ENCODE data around the gene RAB26. TPM values are rescaled to one million over a fixed set of nuclear protein-coding genes. Genes with fewer than 3 reads are reported as not detected.

Gene RAB26
- total and polyA plus RNA-seq, 2 of the 13 experiments (the other 11 are each of a cell fraction or from before 2014, with no cell fraction given): 0.86 to 3.6 TPM

DNA sequence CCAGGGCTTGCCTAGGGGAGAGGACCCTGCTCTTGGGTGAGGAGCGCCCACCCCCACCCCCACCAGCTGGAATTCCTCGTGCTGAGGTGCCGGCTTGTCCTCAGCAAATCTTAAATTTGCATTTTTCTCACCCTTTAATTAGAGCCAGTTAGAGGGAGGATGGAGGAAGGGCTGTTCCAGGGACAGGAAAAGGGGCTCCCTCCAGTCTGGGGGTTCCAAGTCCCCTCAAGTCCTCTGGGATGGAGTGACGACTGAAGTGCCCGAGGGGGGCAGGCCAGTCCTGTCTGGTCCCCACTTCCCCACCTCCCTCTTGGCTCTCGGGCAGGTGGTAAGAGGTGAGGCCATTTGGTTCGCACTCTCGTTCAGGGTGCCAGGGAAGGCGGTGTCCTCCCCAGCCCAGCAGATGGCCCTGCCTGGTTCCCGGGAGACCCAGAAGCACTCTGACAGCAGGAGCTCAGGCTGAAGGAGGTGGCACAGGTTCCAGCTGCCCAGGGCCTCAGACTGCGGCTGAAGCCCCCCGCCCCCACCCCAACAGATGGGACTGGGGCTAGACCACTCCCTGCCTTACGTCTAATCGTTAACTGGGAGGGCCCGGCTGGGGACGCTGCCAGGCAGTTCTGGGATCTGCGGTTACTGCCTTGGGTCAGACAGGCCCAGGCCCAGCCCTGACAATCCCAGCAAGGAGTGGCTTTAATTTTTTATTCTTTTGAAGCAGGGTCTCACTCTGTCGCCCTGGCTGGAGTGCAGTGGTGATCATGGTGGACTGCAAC is 2.2 kb downstream of the RAB26 start:
- H2AFZ ChIP-seq (ENCODE audit: low read length): no peak overlapping the region
- no TSS peak for BruUV-seq (replicated peaks)
- DNase-seq (ENCODE audit: low spot score): peak; percentile 68
- in situ Hi-C loops (cut with HindIII; ENCODE audit: extremely low pct_ligation_motif_present, low pct_unique_long_range_greater_than_20kb): no loop called here
- H3K9me3 ChIP-seq (ENCODE audit: low read length): no peaks in the 10 kb centered on the region
- H3K79me2 ChIP-seq (ENCODE audit: insufficient read depth, low read length): peaks cover 26% of the 10 kb centered on the region
- H3K27ac ChIP-seq (ENCODE audit: extremely low read length, insufficient read depth, low read length): peak overlapping the region; percentile 25
- peaks cover 3 to 18% of the 10 kb centered on the region in 2 experiments; a peak in 3 of 5 replicates for H3K27me3 ChIP-seq (ENCODE audit: control insufficient read depth in 1 of 2, insufficient read depth in 2 of 2, low read length in 2 of 2)
- H3K9ac ChIP-seq (ENCODE audit: insufficient read depth, low read depth, low read length): peak overlapping the region; percentile 55; the same call in 1 of the 2 replicates
- intact Hi-C loops (cut with micrococcal nuclease; ENCODE audit: unreplicated experiment): no loop called here
- H3K4me3 ChIP-seq (replicated peaks in 1 of 3; ENCODE audit: insufficient read depth in 1 of 3, low read depth in 2 of 3, low read length in 3 of 3): peak overlapping the region in 1 of 3 experiments; percentile 98; a peak in 3 of 6 replicates
- peak overlapping the region; percentile 97 for H3K4me2 ChIP-seq (ENCODE audit: low read depth, low read length)
- peaks cover 0 to 11% of the 10 kb centered on the region in 2 experiments; a peak in 3 of 5 replicates for H3K36me3 ChIP-seq (replicated peaks in 1 of 2; ENCODE audit: control insufficient read depth in 1 of 2, insufficient read depth in 2 of 2, low read length in 2 of 2)
- peak; percentile 10 for ATAC-seq
- peaks cover 68% of the 10 kb centered on the region for H4K20me1 ChIP-seq (ENCODE audit: insufficient read depth, low read length)
- WGBS (ENCODE audit: low lambda C conversion rate): 6% methylated on average over 7 of the region's 18 CpGs
- FAIRE-seq: peak; percentile 44
- POLR2A ChIA-PET: interaction anchor here (0.6 to 6.6 kb wide), 15 partner anchors 11 to 1186 kb away, joined by 3 to 79 read pairs (median 4); partner anchors contain the start of genes ECI1, PGP and RPS2
- peaks cover 79% of the 10 kb centered on the region for H3K4me1 ChIP-seq (ENCODE audit: insufficient read depth, low read length)
- CTCF ChIA-PET (ENCODE audit: low intra/inter-chr PET ratio, low total read pairs): no interaction called here
- no peak for TF ChIP-seq ZNF670 (CRISPR knock-in tag; IDR thresholded peaks at IDR 0.05; ENCODE audit: borderline replicate concordance)
- no peak for TF ChIP-seq ARID3A (IDR thresholded peaks at IDR 0.05; ENCODE audit: low read depth, low read length)
- 0 out of 2 replicates have a peak, but pooled peaks have one; percentile 23 for TF ChIP-seq ZBTB10 (CRISPR knock-in tag; IDR thresholded peaks at IDR 0.05; ENCODE audit: borderline replicate concordance)
- TF ChIP-seq ISX (CRISPR knock-in tag; conservative IDR thresholded peaks at IDR 0.05): no peak
- 0 out of 2 replicates have a peak, but pooled peaks have one; percentile 20 for TF ChIP-seq CHD2 (IDR thresholded peaks at IDR 0.05; ENCODE audit: low read depth, low read length)
- TF ChIP-seq ZNF546 (CRISPR knock-in tag; conservative IDR thresholded peaks at IDR 0.05): 0 out of 2 replicates have a peak, but pooled peaks have one; percentile 3
- TF ChIP-seq, protein P1, sequence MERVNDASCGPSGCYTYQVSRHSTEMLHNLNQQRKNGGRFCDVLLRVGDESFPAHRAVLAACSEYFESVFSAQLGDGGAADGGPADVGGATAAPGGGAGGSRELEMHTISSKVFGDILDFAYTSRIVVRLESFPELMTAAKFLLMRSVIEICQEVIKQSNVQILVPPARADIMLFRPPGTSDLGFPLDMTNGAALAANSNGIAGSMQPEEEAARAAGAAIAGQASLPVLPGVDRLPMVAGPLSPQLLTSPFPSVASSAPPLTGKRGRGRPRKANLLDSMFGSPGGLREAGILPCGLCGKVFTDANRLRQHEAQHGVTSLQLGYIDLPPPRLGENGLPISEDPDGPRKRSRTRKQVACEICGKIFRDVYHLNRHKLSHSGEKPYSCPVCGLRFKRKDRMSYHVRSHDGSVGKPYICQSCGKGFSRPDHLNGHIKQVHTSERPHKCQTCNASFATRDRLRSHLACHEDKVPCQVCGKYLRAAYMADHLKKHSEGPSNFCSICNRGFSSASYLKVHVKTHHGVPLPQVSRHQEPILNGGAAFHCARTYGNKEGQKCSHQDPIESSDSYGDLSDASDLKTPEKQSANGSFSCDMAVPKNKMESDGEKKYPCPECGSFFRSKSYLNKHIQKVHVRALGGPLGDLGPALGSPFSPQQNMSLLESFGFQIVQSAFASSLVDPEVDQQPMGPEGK (CRISPR knock-in tag; IDR thresholded peaks at IDR 0.05): peak; percentile 65; the same call in 1 of the 2 replicates
- TF ChIP-seq HNRNPH1 (optimal IDR thresholded peaks at IDR 0.05; ENCODE audit: low read depth, low read length): peak; percentile 44
- TF ChIP-seq SP1 (IDR thresholded peaks at IDR 0.05): no peak
- peak; percentile 38; the same call in 1 of the 2 replicates for TF ChIP-seq SP1 (CRISPR knock-in tag; IDR thresholded peaks at IDR 0.05)
- TF ChIP-seq AGO2 (optimal IDR thresholded peaks at IDR 0.05; ENCODE audit: low read depth, low read length): peak; percentile 92
- TF ChIP-seq FOXM1 (CRISPR knock-in tag; IDR thresholded peaks at IDR 0.05): no peak
- peak; percentile 11; the same call in 1 of the 2 replicates for TF ChIP-seq NFIC (IDR thresholded peaks at IDR 0.05; ENCODE audit: low read length)
- 0 out of 2 replicates have a peak, but pooled peaks have one; percentile 32 for TF ChIP-seq ZBTB7A (CRISPR knock-in tag; IDR thresholded peaks at IDR 0.05)
- 0 out of 2 replicates have a peak, but pooled peaks have one; percentile 18 for TF ChIP-seq NR2F2 (IDR thresholded peaks at IDR 0.05; ENCODE audit: borderline replicate concordance, low read depth)
- TF ChIP-seq RBFOX2 (IDR thresholded peaks at IDR 0.05; ENCODE audit: low read depth, low read length): peak; percentile 69; the same call in 1 of the 2 replicates
- no peak for TF ChIP-seq MEIS2 (CRISPR knock-in tag; IDR thresholded peaks at IDR 0.05)
- 0 out of 2 replicates have a peak, but pooled peaks have one; percentile 36 for TF ChIP-seq ZNF75D (CRISPR knock-in tag; IDR thresholded peaks at IDR 0.05; ENCODE audit: borderline replicate concordance)
